Panc1 (cell line): ENCODE data around the gene KCNQ4. TPM values are rescaled to one million over a fixed set of nuclear protein-coding genes. Genes with fewer than 3 reads are reported as not detected.

Experiments used
- ATAC-seq: fragments of 200-7000 bp; cut with Tn5 transposase; 2 replicates; pipeline ENCODE4 v1.9.1; 2020; ENCODE audit warnings: mild to moderate bottlenecking, moderate library complexity
- BruUV-seq: library from RNA; stranded (reverse); fragments of 400-500 nt; replicated peaks from 2 replicates; lab custom pipeline; 2021; lab: Mats Ljungman, UMichigan
- CTCF ChIA-PET: fragments of 300-600 bp; sonication (Branson Sonifier 250); formaldehyde crosslinking; loops from one replicate; lab custom pipeline; 2022; ENCODE audit warnings: antibody characterized with exemption; lab: Charles Lee
- POLR2A ChIA-PET: fragments of 300-600 bp; sonication (Branson Sonifier 250); formaldehyde crosslinking; loops from one replicate; lab custom pipeline; 2022; ENCODE audit warnings: antibody characterized with exemption; lab: Charles Lee
- DNase-seq: peaks from one replicate; pipeline ENCODE4 v3.0.0-alpha.2; 2010; ENCODE audit warnings: low read depth, low spot score
- H3K27ac ChIP-seq: 2 replicates; pipeline ENCODE4 v1.5.1; 2011; ENCODE audit warnings: mild to moderate bottlenecking, low read length, inconsistent platforms
- H3K27me3 ChIP-seq: fragments of 200-500 bp; sonication (Bioruptor generic); 2 replicates; pipeline ENCODE4 v1.6.0; 2014; ENCODE audit warnings: low read length, inconsistent platforms; ENCODE audit not compliant: control insufficient read depth, insufficient read depth
- H3K36me3 ChIP-seq: fragments of 200-500 bp; sonication (Bioruptor generic); 2 replicates; pipeline ENCODE4 v1.5.1; 2014; ENCODE audit warnings: inconsistent platforms, mild to moderate bottlenecking, low read length, moderate library complexity; ENCODE audit not compliant: control insufficient read depth, insufficient read depth
- H3K4me1 ChIP-seq: 2 replicates; pipeline ENCODE4 v1.5.1; 2011; ENCODE audit warnings: inconsistent platforms, mild to moderate bottlenecking, low read length, moderate library complexity; ENCODE audit not compliant: control insufficient read depth, insufficient read depth
- H3K4me3 ChIP-seq, 2 experiments: 2 replicates each; pipeline ENCODE4 v1.5.1; 2011 to 2012; ENCODE audit warnings: low read depth in 2 of 2, low read length in 2 of 2, mild to moderate bottlenecking in 2 of 2, inconsistent platforms in 1 of 2, moderate library complexity in 1 of 2
- H3K9me3 ChIP-seq: fragments of 200-500 bp; sonication (Bioruptor generic); 2 replicates; pipeline ENCODE4 v1.5.1; 2014; ENCODE audit warnings: low read depth, mild to moderate bottlenecking, inconsistent platforms, low read length, moderate library complexity; ENCODE audit not compliant: control insufficient read depth, insufficient read depth
- POLR2AphosphoS5 ChIP-seq: IDR thresholded peaks from 2 replicates; pipeline ENCODE4 v1.6.1; 2012; ENCODE audit warnings: mild to moderate bottlenecking, low read depth, low read length, moderate library complexity
- SIN3A ChIP-seq: IDR thresholded peaks from 2 replicates; pipeline ENCODE4 v1.6.1; 2012; ENCODE audit warnings: low read depth, mild to moderate bottlenecking, low read length, moderate library complexity, borderline replicate concordance; ENCODE audit not compliant: insufficient read depth
- TCF7L2 ChIP-seq: IDR thresholded peaks from 2 replicates; pipeline ENCODE4 v1.6.1; 2011; ENCODE audit warnings: mild to moderate bottlenecking, low read depth, low read length, inconsistent platforms
- in situ Hi-C: cut with HindIII; loops from 2 replicates; pipeline ENCODE4 v1.10.0; 2016; ENCODE audit warnings: low sequenced_read_pairs, low pct_unique_long_range_greater_than_20kb
- intact Hi-C: fragments of 100-400 bp; cut with micrococcal nuclease; formaldehyde crosslinking; loops from one replicate; pipeline ENCODE4 v1.10.0; 2022; ENCODE audit not compliant: unreplicated experiment
- total RNA-seq: library from RNA; stranded (reverse); gene quantifications from one replicate; pipeline ENCODE4 v1.2.1, GENCODE V29; 2021; ENCODE audit not compliant: unreplicated experiment
- TF ChIP-seq, protein P1 (sequence below), 2 experiments: IDR thresholded peaks; 2 replicates each; pipeline ENCODE4 v1.6.1; 2011 to 2012; ENCODE audit warnings: low read depth in 2 of 2, control low read depth in 1 of 2, low read length in 1 of 2, mild to moderate bottlenecking in 1 of 2, moderate library complexity in 1 of 2; ENCODE audit not compliant: insufficient read depth in 1 of 2
- TF ChIP-seq, protein P2 (sequence below): fragments of 450-650 bp; IDR thresholded peaks from 2 replicates; pipeline ENCODE4 v1.5.1; 2017; ENCODE audit warnings: mild to moderate bottlenecking

Gene KCNQ4
- total RNA-seq, 1 experiment from 2014 or later, result 2.6 TPM

DNA sequence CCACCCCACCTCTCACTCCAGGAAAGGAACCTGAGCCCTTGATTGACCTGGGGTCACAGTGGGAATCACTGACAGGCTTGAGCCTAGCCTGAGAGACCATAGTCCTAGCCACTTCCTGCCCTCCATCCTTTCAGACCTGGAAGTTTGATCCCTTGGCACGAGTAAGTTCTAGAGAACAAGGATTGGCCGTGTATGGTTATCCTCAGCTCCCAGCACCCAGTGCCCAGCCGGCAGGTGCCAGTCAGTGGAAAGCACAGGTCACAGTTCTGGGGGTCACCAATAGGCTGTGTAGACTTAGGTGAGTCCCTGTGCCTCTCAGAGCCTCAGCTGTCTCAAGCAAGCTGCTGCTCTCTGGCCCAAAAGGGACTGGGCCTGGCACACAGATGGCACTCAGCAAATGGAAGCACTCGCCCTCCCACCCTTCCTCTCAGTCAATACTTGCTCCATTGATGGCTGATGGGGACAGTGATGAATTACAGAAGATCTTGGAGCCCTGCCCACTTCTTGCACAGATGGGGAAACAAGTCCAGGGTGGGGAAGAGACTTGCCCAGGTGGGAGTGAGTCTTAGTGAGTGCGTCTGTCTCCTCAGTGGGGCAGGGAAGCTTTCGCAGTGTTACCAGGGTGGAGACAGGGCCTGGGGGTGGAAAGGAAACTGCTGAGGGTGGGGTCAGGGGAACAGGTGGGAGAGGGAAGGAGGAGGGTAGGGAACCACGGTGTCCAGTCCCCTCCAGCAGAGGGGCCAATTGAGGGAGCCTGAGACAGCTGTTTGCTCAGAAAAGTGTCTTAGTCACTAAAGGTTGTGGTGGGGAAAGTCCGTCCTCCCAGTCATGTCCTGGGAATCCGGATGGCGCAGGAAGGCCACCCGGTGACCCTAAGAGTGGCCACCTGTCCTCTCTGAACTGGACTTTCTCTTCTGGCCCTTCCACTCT is 2.6 kb upstream of the KCNQ4 start:
- no peak for ATAC-seq
- H3K27me3 ChIP-seq, result no peaks in the 10 kb centered on the region
- no peak for DNase-seq
- TF ChIP-seq, protein P1, sequence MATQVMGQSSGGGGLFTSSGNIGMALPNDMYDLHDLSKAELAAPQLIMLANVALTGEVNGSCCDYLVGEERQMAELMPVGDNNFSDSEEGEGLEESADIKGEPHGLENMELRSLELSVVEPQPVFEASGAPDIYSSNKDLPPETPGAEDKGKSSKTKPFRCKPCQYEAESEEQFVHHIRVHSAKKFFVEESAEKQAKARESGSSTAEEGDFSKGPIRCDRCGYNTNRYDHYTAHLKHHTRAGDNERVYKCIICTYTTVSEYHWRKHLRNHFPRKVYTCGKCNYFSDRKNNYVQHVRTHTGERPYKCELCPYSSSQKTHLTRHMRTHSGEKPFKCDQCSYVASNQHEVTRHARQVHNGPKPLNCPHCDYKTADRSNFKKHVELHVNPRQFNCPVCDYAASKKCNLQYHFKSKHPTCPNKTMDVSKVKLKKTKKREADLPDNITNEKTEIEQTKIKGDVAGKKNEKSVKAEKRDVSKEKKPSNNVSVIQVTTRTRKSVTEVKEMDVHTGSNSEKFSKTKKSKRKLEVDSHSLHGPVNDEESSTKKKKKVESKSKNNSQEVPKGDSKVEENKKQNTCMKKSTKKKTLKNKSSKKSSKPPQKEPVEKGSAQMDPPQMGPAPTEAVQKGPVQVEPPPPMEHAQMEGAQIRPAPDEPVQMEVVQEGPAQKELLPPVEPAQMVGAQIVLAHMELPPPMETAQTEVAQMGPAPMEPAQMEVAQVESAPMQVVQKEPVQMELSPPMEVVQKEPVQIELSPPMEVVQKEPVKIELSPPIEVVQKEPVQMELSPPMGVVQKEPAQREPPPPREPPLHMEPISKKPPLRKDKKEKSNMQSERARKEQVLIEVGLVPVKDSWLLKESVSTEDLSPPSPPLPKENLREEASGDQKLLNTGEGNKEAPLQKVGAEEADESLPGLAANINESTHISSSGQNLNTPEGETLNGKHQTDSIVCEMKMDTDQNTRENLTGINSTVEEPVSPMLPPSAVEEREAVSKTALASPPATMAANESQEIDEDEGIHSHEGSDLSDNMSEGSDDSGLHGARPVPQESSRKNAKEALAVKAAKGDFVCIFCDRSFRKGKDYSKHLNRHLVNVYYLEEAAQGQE (IDR thresholded peaks at IDR 0.05; ENCODE audit: insufficient read depth in 1 of 2, low read depth in 2 of 2, low read length in 1 of 2), result no peak
- TF ChIP-seq POLR2AphosphoS5, result no peak
- no peak for TF ChIP-seq TCF7L2
- TF ChIP-seq, protein P2, sequence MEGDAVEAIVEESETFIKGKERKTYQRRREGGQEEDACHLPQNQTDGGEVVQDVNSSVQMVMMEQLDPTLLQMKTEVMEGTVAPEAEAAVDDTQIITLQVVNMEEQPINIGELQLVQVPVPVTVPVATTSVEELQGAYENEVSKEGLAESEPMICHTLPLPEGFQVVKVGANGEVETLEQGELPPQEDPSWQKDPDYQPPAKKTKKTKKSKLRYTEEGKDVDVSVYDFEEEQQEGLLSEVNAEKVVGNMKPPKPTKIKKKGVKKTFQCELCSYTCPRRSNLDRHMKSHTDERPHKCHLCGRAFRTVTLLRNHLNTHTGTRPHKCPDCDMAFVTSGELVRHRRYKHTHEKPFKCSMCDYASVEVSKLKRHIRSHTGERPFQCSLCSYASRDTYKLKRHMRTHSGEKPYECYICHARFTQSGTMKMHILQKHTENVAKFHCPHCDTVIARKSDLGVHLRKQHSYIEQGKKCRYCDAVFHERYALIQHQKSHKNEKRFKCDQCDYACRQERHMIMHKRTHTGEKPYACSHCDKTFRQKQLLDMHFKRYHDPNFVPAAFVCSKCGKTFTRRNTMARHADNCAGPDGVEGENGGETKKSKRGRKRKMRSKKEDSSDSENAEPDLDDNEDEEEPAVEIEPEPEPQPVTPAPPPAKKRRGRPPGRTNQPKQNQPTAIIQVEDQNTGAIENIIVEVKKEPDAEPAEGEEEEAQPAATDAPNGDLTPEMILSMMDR, result no peak
- TF ChIP-seq SIN3A, result no peak
- H3K9me3 ChIP-seq, result peaks cover 8% of the 10 kb centered on the region; the same call in 1 of the 2 replicates
- POLR2A ChIA-PET, result no interaction called here
- peaks cover 23% of the 10 kb centered on the region for H3K4me1 ChIP-seq
- in situ Hi-C loops, result no loop called here
- H3K27ac ChIP-seq, result no peak overlapping the region
- intact Hi-C loops, result loop anchor here (5.0 kb wide), 1 partner anchor 66 kb away; no protein-coding TSS in a partner anchor
- CTCF ChIA-PET, result no interaction called here
- no TSS peak for BruUV-seq
- no peak overlapping the region for H3K4me3 ChIP-seq
- no peaks in the 10 kb centered on the region for H3K36me3 ChIP-seq

DNA sequence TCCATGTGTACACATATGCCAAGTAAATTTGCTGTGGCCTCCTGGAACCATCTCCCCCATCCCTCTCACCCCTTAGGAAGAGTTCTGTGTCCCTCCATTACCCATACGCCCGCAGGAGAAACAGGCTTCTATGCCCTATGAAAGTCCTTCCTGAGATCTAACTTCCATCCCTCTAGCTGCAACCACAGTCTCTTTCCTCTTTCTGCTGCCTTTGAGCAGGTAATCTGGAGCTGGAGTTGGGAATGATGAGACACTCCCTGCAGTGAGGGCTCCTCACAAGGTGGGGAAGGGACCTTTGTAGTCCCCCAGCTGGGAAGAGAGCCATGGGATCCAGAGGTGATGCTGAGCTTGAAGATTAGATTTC is 2.0 kb upstream of the KCNQ4 start:
- TF ChIP-seq TCF7L2 (no peak), SIN3A (no peak), POLR2AphosphoS5 (no peak)
- TF ChIP-seq, protein P2, result no peak
- TF ChIP-seq, protein P1 (IDR thresholded peaks at IDR 0.05; ENCODE audit: insufficient read depth in 1 of 2, low read depth in 2 of 2, low read length in 1 of 2), result no peak
- Histone ChIP-seq H3K4me3 (no peak overlapping the region), H3K9me3 (peaks cover 8% of the 10 kb centered on the region; the same call in 1 of the 2 replicates), H3K27ac (no peak overlapping the region), H3K27me3 (no peaks in the 10 kb centered on the region), H3K4me1 (peaks cover 23% of the 10 kb centered on the region), H3K36me3 (no peaks in the 10 kb centered on the region)
- intact Hi-C loops (loop anchor here (5.0 kb wide), 1 partner anchor 66 kb away; no protein-coding TSS in a partner anchor), in situ Hi-C loops (no loop called here)
- ATAC-seq, result no peak
- POLR2A ChIA-PET, result interaction anchor here (0.6 kb wide), 1 partner anchor 579 kb away, joined by 6 read pairs; no protein-coding TSS in a partner anchor
- BruUV-seq, result no TSS peak
- no peak for DNase-seq
- CTCF ChIA-PET, result interaction anchor here (1.0 kb wide), 1 partner anchor 59 kb away, joined by 3 read pairs; no protein-coding TSS in a partner anchor
